GM18858 (cell line): ENCODE results near the gene PCP4.

Experiments used
- ATAC-seq: cut with Tn5 transposase; IDR thresholded peaks from one replicate; pipeline ENCODE4 v1.9.1; 2021; ENCODE audit not compliant: unreplicated experiment

PCP4 gene

DNA sequence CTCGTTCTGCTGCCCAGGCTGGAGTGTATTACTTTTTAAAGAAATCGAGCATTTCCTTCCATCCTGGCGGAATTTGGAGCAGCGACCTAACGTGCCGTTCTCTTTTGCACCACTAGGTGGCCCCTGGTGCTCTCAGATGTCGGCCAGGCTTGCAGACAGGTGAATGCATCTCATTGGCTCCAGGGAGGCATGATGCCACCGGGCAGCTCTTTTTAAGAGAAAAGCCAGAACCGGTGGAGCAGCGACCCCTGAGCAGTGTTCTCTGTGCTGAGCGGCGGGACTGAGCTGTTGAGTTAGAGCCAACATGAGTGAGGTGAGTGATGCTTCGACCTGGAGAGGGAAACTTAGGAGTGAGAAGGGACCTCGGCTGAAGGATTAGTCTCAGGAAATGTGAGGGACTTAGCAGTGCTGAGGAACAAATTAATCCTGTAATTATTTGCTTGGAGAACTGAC, at the start of gene PCP4:
Gene PCP4 (plus strand): TSS at position 241 of the 453 bp plus-strand sequence. CDS start 64 bp downstream, at position 305.
- ATAC-seq, result no peak

DNA sequence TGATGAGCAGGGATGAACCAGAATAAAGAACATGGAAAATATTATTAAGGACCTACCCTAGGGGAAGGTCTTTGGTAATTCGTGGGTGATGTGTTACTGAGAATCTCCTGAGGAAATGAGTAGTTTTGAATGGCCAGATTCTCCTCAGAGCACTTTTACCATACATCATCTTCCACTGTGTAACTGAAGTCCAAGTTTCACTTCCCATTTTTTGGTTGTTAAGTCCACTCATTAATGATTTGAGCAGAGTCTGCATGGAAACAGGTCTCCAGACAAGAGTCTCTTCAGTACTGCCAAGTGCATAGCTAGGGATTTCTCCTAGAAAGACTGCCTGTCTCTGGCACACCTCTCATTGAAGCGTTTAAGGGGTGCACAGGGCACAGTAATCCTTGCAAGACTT, 48.7 kb upstream of the PCP4 start:
- ATAC-seq, result no peak

DNA sequence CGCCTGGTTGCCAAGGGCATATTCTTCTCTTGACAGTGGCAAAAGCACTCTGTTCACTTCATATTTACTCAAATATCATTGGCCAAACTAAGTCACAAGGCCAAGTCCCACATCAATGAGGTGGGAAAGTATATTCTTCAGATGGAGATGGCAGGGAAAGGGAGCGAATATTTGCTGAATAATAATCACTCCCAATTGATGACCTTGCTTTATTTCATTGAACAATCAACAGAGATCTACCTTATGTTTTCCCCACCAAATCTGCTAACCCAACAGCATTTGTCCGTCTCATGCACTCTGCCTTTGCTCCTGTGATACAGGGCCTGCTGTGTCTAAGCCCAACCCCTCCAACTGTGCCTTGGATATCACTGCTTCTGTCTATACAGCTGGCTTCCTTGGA, 45.2 kb upstream of the PCP4 start:
- no peak for ATAC-seq

DNA sequence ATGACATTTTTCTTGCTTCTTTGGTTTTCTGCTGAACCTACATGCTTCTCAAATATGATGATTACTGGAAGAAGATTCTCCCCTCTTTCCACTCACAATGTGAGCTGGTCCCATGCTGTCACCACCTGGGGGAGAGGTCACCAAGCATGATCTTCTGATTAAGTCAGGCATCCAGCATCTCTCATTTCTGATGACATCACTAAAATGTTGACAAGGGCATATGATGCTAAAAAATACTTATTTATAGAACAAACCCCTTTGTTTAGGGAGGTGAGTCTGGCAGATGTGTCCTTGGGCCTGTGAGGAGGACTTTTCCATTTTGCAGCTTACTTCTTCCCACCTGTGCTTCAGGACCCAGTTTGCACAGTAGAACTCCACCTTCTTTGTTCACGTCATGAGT, 42.0 kb upstream of the PCP4 start:
- ATAC-seq, result no peak

- no peak for ATAC-seq
Observed at GRCh38 chr21:39834543-39834942, 32.7 kb upstream of the PCP4 start.

DNA sequence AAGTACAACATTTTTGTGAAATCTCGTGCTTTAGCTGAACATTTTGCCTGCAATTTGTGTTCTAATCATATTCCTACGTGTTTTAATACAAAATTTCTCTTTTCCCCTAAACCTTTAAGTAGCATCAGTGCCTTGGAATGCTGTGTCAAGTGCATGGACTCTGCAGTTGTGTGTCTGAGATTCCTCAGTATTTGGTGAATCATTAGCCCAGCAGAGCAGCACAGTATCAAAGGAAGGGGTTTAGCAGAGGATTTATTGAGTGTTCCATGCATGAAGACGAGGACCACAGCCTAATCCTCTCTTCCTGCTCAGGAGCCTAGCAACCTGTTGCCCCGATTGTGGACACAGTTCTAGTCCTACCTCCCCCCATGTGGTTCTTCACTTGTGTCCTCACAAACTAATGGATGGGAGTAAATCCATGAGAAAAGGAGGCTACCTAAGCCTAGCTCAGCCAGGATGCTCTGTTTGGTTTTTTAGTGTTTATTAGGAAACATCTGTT, 29.3 kb upstream of the PCP4 start:
- no peak for ATAC-seq

DNA sequence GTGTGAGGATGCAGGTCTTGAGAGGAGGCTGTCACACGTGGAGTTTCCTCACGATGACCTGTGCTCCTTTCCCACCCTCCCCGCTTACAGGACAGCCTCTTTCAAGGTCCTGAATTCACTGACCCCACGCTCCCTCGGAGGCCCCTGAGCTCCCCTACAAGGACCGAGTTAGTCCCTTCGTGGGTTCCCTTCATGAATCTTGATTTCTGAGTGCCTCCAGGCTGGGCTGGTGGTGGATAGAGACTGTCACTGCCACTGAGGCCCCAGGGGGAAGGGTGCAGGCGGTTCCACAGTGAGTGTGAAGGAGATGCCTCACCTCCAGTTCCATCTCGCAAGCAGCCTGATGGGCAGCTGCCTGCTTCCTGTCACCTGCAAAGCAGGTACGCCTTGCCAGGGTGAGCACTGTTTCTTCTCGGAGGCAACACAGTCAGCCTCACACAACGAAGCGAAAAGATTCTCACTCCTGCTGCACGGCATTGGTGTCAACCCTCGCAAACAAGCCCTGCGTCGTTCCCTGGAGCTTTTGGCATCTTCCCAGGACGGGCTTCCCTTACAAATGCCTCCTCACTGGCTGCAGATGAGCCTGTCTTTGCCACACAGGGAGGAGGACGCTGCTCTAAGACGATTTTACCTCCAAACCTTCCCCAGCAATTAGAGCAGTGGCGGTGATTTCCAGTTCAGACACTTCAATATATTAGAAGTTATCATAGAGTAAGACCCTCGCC, 26.7 kb upstream of the PCP4 start:
- no peak for ATAC-seq

DNA sequence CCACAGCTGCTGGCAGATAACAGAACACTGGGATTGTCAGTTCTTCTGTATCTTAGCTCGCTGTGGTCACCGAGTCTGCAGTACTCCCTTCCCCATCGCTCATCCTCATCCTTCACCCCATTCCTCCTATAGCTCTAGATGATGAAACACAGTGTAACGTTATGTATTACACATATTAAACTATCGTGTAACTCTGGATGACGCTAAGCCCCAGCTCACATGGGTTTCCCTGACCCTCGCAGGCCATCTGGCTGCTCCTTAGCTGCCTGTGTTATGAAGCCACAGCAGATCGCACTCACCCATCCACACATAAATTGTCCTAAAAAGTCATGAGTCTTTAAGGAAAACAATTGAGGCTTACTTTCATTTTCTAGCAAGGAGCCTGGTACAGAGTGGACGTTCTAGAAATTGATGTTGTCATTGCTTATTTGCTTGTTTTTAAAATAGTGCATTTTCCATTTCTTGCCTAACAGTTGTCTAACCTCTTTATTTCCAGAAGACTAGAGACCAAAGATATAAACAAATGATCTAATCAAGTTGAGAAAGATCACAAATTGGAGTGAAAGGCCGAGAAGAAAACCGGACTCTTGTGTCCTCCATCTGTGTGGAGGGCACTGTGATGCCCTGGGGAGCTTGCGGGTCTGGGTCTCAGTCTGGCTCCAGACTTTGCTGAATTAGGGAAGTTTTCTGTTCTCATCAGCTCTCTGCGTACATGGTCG, 24.3 kb upstream of the PCP4 start:
- ATAC-seq, result no peak

GRCh38 chr21:39843483-39843882, 23.8 kb upstream of the PCP4 start:
- no peak for ATAC-seq

GRCh38 chr21:39843916-39844315, 23.3 kb upstream of the PCP4 start:
- ATAC-seq, result no peak

GRCh38 chr21:39845571-39846130, 21.6 kb upstream of the PCP4 start:
- no peak for ATAC-seq

- no peak for ATAC-seq
Observed at GRCh38 chr21:39847877-39848276, 19.4 kb upstream of the PCP4 start.

DNA sequence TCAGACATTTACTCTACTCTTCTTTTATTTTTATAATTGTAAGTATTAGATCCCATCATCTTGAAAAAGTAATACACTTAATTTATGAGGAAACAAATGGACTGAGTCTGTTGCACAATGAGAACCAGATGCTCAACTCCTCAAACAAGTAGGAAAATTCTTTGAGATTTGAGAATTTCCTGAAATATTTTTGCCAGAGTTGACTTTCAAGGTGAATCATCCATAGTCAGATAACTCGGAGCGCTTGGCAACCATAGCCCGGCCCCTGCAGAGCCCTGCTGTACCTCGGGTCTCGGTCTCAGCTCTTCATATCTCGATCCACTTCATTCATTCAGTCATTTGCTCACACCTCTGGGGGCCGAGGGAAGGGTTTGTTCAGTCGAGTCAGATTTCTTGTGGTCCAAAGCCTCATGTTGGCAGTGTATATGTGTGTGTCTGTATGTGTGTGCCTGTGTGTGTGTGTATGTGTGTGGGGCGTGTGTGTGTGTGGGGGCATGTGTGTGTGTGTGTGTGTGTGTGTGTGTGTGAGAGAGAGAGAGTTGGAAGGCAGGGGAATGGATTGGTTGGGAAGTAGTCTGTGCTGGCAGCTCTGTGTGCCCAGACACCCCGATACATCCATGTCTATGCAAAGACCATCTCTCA, 18.1 kb upstream of the PCP4 start:
- no peak for ATAC-seq

DNA sequence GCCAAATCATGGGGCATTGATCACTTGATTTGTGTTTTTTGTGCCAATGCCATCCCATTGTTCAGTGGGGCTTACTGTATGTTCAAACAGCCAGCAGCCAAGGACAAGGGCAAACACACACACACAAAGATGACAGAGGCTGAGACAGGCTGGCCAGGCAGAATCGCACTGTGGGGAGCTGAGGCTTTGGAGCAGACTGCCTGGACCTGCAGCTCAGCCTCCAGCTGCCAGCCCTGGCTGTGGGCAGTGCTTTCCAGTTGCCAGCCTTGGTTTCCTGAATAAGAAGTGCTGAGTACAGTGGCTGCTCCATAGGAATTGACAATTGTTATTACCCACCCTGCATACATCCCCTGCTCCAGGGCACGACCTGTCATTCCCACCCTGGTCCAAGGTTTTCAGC, 16.9 kb upstream of the PCP4 start:
- ATAC-seq, result no peak

DNA sequence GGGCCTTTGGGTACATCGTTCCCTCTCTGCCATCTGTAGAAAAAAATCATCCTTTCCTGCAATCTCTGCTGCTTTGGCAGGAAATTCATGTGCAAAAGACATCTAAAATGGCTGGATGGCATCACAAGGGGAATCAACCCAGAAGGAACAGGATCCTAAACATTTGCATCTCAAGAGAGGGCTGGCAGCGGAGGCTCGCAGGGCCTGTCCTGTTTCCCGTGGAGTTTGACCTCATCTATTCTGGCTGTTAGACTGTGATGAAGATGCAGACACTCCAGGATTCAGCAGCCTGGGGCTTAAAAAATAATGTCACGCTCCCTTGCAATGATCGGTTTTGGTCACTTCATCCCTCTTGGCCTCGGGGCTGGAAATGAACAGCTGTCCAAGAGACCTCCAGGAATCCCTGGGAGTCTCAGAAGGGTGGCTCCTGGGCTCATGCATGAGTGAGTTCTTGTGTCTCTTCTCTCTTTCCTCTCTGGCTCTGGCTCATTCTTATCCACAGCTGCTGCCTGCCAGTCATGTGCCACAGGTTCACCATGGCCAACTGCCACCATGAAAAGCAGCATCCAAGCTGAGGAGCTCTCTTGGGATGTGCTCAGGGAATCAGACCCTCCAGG, 16.1 kb upstream of the PCP4 start:
- ATAC-seq, result no peak

- ATAC-seq, result no peak
Observed at GRCh38 chr21:39852021-39852721, 15.1 kb upstream of the PCP4 start.

- ATAC-seq, result no peak
Observed at GRCh38 chr21:39852726-39853500, 14.3 kb upstream of the PCP4 start.

DNA sequence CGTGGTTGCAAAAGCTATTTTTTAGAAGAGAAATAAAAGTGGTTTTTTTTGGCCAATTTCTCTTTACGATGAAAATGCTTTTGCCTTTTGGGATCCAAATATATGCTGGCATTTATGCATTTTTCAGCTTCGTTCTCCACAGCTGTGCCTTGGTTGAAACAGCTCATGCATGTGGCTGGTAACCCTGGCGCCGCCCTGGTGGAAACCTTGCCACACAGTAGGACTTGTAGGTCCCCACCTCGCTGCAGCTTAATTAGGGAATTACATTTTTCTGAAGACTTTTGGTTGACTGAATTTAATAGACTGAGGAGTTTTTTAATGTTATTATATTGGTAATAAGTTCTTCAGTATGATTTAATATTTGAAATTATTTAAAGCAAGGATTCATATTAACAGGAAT, 12.7 kb upstream of the PCP4 start:
- no peak for ATAC-seq

DNA sequence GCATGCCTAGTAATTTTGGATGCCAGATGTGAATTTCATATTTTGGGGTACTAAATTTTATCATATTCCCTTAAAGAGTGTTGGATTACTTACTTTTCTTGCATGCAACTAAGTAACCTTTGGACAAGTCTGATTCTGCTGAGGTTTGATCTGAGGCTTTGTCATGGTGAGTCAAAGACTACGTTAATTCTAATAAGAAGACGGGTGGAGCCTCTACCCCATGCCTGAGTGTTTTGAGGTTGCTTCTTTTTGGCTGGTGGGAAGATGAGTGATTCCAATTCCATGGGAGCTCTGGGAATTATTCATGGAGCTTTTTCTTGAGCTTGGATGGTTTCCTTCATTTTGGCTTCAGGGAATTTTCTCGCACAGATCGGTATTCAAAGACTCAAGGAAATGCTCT, 11.6 kb upstream of the PCP4 start:
- no peak for ATAC-seq

GRCh38 chr21:39860600-39860999, 6.6 kb upstream of the PCP4 start:
- ATAC-seq, result no peak
